GM19328 (cell line): ENCODE data around the gene TLL1.

Source experiments
- ATAC-seq: cut with Tn5 transposase; IDR thresholded peaks from one replicate; pipeline ENCODE4 v1.9.1; 2021; ENCODE audit warnings: mild to moderate bottlenecking, moderate library complexity; ENCODE audit not compliant: unreplicated experiment

Gene TLL1

DNA sequence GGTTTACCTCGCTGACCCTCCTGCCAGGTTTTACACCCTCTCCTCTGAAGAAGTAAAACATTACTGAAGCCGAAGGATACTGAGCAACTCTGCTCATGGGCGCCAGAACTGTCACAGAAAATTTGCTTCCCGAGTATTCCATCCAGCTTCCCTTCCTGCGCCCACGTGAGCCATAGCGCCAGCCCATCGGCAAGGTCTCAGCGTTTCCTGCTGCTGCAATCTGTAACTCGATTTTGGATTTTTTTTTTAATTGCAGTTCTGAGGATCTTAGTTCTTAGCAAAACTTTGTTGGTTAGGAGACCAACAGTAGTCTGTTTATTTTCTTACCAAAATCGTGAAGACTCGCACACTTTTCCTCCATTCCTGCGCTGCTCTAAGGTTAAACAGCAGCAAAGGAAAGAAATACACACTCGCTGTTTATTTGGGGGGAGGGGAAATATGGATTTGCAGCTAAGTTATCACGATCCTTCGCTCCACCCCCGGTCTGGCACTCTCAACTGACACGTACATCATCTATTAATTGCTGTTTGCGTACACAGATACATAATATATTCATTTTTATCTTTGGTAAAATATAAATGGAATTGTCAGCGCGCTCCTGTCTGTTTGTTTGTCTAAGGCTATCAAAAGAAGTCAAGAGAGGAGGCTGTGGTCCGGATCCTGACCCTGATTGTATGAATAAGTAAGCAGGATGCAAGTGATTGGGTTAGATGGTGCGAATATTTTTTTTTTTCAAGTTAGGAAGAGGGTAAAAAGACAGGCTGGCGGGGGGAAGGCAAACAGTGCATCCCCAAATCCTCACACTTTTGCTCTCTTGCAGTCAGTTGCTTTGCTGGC, at the start of gene TLL1:
TSS of gene TLL1 (plus strand) at position 777 of the 837 bp plus-strand sequence. CDS start 668 bp downstream, outside the sequence.
- ATAC-seq = no peak

- ATAC-seq = no peak
Measured at GRCh38 chr4:165826166-165826565, 46.9 kb upstream of the TLL1 start.

GRCh38 chr4:165827018-165827417, 46.0 kb upstream of the TLL1 start:
- no peak for ATAC-seq

- ATAC-seq = no peak
Measured at GRCh38 chr4:165828928-165829327, 44.1 kb upstream of the TLL1 start.

GRCh38 chr4:165834116-165834515, 38.9 kb upstream of the TLL1 start:
- no peak for ATAC-seq

- ATAC-seq = no peak
Measured at GRCh38 chr4:165838575-165838974, 34.5 kb upstream of the TLL1 start.

DNA sequence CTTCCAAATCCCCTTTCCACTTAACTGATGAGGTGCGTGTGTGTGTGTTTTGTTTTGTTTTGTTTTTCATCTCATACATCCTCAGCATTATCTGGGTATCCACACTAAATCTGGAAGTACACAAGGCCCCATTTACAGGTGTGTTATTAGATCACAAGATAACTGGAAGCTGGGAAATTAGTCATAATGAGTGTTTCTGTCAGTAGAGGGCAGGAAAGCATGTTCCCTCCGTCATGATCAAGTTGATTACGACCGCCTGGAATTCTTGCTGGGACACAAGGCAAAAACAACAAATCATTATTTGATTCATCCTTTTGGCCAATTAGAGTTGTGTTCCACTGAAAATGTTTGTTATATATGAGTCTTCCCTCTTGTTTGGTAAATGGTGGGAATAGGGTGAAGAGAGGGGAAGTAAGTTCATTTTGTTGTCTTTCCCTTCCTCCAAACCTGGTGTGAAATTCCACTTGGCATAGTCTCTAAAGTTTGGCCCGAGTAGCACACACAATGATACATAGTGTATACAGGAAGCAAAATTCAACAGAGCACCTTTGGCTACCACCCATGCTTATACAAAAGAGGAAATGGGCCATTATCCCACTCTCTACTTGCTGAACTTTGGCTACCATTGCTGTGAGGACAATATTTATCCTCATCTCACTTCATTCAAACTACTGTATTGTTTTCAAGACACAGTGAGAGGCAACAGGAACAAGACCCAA, 33.3 kb upstream of the TLL1 start:
- ATAC-seq = no peak

GRCh38 chr4:165842684-165843083, 30.4 kb upstream of the TLL1 start:
- no peak for ATAC-seq

DNA sequence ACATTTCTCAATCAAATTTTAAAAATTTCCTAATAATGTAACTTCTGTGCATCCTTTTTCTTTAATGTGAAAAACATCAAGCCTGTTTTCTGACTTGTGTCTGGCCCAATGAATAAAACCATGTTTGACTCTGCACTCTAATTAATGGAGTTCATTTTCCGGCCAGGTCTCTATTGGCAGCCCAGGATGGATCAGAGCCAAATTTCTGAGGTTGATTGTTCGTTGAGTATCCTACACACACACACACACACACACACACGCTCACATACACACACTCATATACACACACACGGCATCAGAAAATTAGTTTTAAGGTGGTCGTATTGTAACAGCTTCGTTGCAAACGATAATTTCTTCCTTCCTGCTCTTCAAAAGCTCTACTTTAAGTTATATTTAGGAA, 28.9 kb upstream of the TLL1 start:
- no peak for ATAC-seq

DNA sequence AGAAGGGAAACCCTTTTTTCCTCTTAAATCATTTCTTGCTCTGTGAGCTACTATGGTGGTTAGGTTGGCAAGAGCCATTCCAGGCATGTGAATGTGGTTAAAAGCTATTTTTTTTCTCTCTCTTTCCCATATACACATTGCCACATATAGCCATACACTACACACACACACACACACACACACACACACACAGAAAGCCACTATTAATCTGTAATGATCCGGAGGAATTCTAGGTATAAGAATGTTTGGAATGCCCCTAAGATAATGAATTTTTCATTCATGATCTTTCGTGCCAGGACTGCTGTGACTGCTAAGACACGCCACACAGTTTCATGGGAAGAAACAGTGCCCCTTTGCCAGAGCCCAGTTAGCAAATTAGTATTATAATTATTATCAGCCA, 21.8 kb upstream of the TLL1 start:
- no peak for ATAC-seq

DNA sequence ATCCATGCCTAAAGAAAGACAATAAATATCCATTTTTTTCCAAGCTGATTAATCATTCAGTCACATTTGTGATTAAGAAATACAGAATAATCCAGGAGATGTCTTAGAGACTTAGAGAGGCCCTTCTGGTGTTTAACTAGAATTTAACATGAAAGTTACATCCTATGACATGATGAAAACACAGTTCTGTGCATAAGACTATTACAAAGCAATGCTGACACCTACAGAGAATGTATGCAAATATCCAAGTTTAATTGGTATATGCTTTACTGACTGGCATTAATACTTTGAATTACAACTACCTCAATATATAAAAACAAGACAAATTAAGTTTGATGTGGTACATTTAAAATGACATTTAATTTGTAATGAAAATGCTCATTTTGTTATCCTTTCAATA, 17.8 kb upstream of the TLL1 start:
- ATAC-seq = no peak

DNA sequence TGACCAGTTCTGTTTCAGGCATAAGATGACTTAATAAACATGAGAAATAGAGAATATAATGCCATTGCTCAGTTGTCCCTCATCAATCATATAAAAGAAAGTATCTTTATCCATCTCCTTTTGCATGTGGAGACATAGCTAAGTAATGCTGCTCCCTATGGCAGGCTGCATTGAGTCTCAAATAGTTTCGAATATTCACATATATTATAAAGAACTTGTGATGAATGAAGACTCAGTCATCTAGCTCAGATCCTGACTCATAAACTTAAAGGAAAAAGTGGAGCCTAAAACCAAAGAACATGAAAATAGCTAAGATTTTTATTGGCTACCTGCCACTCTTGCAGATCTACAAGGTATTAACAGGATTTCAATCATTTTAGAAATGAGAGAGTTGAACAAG, 11.7 kb upstream of the TLL1 start:
- no peak for ATAC-seq

DNA sequence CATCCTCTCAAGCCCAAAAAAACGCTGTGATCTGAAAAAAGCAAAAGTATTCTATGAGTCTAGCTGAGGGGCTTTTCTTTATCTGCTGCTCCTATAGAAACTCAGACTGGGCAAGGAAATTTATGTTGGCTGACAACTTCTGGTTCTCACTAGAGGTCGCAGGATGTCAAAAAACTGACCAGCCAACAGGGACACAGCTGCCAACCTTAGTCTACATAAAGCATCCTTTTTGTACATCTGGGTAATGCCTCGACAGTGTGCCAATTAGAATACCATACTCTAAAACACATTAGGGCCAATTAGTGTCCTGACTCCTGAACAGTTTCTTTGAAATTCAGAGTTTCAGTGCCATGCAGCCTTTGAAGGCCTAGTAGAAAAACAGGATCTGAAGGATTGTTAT, 8.8 kb upstream of the TLL1 start:
- no peak for ATAC-seq

DNA sequence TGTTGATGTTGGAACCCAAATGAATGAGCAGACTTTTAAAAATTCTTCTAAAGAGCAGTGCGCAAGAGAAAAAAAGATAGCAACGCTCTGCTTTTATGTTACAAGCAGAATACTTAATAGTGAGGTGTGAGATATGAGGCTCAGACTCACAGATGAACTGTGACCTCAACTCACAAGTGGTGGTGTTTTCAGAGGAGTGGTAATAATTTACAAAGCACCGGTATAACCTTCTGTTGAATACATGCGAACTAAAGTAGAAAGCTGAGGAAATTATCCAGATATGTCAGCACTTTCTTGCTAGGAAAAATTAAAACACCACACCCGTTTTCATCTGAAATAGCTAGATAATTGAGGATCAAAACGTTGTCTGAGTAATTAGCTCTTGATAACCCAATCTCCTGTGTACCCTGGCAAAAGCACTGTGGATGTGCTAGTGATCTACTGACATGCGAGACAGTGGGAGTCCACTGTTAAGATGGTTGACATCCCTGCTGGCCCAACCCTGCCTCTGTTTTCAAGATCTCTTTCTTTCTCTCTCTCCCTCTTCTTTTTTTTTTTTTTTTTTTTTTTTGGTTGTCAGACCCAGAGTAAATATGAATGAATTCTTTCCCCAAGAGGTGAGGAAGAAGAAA, 6.9 kb upstream of the TLL1 start:
- no peak for ATAC-seq

DNA sequence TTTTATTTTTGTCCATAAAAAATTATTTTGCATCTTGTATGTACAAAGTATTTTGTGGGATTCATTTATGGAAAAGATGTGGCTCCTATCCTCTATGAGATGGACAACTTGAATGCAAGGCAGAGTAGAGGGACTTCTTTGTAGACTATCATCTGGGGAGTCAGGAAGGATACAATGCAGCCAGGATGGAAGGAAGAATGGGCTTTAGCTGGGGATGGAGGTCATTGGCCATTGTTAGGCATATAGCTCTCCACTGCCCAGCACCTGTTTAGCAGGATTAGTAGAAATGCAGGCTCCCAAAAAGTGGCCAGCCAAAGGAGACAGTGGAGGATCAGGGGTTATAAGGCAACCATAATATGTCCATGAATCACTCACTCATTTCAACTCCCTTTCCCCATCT, 5.1 kb upstream of the TLL1 start:
- no peak for ATAC-seq

GRCh38 chr4:165873298-165874071, 448 bp downstream of the TLL1 start:
- no peak for ATAC-seq

DNA sequence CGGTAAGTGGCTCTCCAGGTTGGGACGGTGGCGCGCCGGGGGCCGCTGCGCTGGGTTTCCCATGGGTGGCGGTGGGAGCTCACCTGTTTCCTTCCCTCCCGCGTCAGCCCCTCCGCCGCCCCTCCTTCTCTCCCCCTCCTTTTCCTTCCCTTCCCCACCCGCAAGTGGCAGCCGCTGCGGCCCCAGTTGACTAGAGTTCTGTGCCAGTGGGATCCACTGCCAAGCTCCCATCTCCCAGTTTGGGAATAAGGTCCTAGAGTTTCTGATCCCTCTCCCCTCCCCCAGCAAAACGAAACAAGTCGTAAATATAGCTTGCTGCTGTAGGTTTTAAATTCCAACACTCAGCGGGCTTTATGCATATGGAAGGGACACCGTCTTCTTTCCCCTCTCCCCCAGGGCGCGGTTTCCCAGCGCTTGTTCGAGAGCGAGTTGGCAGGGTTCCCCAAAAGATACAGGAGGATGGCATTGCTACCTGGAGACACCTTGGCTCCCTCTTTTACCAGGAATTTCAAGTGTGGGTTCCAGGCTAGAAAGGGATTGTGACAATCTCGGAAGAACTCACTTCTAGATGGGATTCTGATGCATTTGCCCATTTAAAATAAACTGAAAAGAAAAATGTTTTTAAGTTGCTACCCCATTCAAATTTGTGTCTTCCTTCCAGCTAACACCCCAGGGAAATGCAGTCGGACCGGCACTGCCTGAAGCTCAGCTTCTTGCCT, 1.2 kb downstream of the TLL1 start:
- no peak for ATAC-seq

- ATAC-seq = no peak
Measured at GRCh38 chr4:165874791-165875371, 1.8 kb downstream of the TLL1 start.

- ATAC-seq = no peak
Measured at GRCh38 chr4:165875446-165875845, 2.4 kb downstream of the TLL1 start.

GRCh38 chr4:165877286-165877685, 4.2 kb downstream of the TLL1 start:
- ATAC-seq = no peak
